ENCODE results near the gene CYYR1.
"Not testable (repeated sequence)": the region's sequence is repeated elsewhere in the genome, so short reads cannot be mapped to it uniquely, and the experiment has no call there.

Gene CYYR1

DNA sequence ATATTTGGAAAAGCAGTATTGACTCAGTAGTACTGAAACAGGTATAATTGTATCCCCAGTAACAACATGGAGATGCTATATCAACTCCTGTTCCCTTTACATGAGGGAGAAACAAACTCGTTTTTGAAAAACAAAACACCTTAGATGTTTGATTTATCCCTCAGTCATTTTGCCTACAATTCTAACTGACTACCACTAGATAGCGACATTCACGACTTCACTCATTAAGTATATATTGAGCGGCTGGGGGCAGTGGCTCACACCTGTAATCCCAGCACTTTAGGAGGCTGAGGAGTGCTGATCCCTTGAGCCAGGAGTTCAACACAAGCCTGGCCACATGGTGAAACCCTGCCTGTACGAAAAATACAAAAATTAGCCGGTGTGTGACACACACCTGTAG lies 83.3 kb downstream of the CYYR1 start:
- no peak for DNase-seq (ENCODE audit: low spot score)

- no peak for DNase-seq (ENCODE audit: low spot score)
Observed at GRCh38 chr21:26487981-26488480, 85.1 kb downstream of the CYYR1 start.

DNA sequence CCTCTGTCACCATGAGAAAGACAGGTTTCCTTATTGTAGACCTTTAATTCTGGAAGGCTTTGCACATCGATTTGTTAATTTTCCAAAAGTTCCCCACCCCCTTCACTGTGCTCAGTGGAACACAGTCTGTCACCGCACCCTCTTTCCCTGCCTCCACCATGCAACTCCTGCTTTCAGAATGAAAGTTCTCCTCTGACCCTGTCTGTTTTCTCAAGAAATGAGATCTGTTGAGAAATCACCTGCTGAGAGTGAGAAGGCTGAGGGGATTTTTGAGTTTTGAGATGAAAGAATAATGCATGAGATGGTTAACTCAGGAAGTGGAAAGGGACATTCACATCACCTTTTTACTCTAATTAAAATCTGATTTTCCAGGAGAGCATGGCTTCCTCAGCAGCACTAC lies 99.6 kb downstream of the CYYR1 start:
- DNase-seq (ENCODE audit: low spot score): no peak

GRCh38 chr21:26471099-26471471 lies 102.0 kb downstream of the CYYR1 start:
- DNase-seq (ENCODE audit: low spot score): no peak

- DNase-seq (ENCODE audit: low spot score): no peak
Observed at GRCh38 chr21:26470351-26471098, 102.6 kb downstream of the CYYR1 start.

DNA sequence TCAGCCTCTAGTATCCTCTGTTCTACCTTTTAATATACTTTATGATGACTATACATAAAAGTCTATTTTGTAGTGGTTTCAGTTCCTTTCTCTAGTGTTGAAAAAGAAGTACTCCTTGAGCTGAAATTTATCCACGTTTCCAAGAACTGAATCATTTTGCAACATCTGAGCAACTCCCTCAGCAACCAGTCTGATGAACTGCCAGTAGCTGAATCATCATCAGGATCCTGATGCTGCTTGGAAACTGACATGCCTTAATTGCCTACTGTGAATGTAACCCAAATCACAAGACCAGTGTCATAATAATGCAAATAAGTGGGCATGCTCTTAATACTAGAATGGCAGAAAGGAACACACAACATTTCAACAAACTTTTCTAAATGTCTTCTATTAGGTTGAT lies 103.3 kb downstream of the CYYR1 start:
- DNase-seq (ENCODE audit: low spot score): no peak

DNA sequence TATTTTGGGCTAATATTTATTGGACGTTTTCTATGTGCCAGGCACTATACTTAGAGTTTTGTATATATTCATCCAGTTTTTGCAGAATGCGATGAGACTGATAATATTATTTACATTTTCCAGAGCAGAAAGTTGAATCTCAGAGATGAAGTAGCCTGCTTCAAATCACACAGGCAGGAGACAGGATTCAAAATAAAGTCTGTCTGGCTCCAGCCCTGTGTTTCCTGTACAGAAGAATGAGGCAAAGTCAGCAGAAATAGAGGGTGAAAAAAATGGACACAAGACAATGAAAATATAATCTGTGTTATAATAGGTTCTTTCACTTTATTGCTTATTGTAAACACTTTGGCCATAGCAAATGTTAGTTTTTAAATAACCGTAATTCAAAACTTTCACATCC lies 107.2 kb downstream of the CYYR1 start:
- no peak for DNase-seq (ENCODE audit: low spot score)

DNA sequence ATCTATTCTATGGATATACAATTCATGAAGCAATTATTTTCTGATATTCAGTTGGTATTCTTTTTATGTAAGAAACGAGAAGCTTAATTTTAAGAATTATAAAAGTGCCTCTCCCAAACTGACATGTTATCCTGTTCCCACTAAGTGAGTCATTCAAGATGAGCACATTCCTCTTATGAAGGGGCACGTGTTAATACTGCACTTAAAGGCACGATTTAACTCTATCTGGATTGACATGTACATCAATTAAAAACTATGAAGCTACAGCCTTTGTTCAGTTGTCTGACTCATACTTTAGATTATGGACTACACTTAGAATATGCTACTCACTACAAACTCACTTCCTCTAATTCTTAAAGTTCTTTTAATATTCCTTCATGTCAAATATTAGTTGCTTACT lies 111.6 kb downstream of the CYYR1 start:
- DNase-seq (ENCODE audit: low spot score): no peak

- DNase-seq (ENCODE audit: low spot score): no peak
Observed at GRCh38 chr21:26460621-26461020, 112.5 kb downstream of the CYYR1 start.

DNA sequence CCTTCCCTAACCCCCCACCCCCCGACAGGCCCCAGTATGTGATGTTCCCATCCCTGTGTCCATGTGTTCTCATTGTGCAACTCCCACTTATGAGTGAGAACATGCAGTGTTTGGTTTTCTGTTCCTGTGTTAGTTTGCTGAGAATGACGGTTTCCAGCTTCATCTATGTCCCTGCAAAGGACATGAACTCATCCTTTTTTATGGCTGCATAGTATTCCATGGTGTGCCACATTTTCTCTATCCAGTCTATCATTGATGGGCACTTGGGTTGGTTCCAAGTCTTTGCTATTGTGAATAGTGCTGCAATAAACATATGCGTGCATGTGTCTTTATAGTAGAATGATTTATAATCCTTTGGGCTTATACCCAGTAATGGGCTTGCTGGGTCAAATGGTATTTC lies 114.2 kb downstream of the CYYR1 start:
- DNase-seq (ENCODE audit: low spot score): not testable (repeated sequence)

- DNase-seq (ENCODE audit: low spot score): no peak
Observed at GRCh38 chr21:26457817-26458216, 115.3 kb downstream of the CYYR1 start.

GRCh38 chr21:26453267-26453666 lies 119.8 kb downstream of the CYYR1 start:
- DNase-seq (ENCODE audit: low spot score): no peak

DNA sequence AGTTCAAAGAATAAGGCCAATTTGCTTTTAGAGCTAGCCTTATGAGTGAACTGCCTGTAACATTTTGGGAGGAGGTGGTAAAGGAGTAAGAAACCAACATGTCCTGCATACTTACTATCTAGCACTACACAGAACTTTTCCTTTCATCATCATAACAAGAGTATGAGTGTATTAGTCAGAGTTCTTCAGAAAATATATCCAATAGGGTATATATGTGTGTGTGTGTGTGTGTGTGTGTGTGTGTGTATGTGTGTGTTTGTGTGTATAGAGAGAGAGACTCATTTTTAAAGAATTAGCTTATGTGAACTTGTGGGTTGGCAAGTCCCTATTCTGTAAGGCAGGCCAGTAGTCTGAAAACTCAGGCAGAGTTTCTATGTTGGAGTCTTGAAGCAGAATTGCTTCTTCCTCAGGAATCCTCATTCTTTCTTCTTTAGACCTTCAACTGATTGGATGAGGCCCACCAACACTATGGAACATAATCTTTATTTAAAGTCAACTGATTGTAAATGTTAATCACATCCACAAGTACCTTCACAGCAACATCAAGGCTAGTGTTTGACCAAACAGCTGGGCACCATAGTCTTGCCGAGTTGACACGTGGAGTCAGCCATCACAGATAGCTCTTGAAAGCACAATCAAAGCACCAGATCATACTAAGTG lies 121.9 kb downstream of the CYYR1 start:
- no peak for DNase-seq (ENCODE audit: low spot score)

GRCh38 chr21:26449161-26449560 lies 123.9 kb downstream of the CYYR1 start:
- DNase-seq (ENCODE audit: low spot score): no peak

- no peak for DNase-seq (ENCODE audit: low spot score)
Observed at GRCh38 chr21:26448751-26449150, 124.3 kb downstream of the CYYR1 start.

DNA sequence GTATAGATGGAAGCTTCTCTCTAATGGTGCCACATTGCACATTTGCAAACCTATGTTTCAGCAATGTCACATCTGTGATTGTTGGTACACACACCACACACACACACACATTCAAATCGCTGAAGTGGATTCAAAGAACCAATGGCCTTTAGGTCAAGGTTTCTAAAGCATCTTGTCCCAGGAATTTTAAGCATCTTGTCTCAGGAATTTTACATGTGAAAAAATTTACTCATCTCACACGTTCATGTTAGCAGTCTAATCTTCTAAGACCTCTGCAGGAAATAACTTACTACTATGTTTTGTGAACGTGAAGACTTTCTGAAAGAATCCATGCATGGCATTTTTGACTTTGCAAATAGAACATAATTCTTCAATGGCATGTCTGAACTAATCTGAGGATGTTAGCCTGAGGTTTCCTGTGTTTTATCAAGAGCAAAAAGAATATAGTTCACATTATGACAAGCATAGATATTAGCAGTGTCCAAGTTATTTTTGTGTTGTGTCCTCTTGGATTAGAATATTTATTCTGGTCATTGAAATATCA lies 125.1 kb downstream of the CYYR1 start:
- no peak for DNase-seq (ENCODE audit: low spot score)

GRCh38 chr21:26445440-26445839 lies 127.6 kb downstream of the CYYR1 start:
- DNase-seq (ENCODE audit: low spot score): no peak

DNA sequence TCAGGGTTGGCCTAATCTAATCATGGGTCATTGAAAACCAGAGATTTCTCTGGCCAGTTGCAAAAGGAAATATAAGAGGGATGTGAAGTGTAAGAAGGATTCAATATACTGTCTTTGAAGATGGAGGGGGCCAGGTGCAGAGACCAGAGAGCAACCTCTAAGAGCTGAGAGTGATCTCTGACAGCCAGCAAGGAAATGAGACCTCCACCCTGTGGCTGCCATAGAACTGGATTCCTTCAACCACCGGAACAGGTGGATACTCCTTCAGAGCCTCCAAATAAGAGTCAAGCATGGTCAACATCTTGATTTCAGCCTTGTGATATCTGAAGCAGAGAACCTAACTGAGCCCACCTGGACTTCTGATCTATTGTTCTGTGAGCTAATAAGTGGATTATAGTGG lies 128.4 kb downstream of the CYYR1 start:
- no peak for DNase-seq (ENCODE audit: low spot score)

- DNase-seq (ENCODE audit: low spot score): no peak
Observed at GRCh38 chr21:26443867-26444266, 129.2 kb downstream of the CYYR1 start.

- no peak for DNase-seq (ENCODE audit: low spot score)
Observed at GRCh38 chr21:26443291-26443690, 129.8 kb downstream of the CYYR1 start.

- DNase-seq (ENCODE audit: low spot score): no peak
Observed at GRCh38 chr21:26441149-26441548, 131.9 kb downstream of the CYYR1 start.

- DNase-seq (ENCODE audit: low spot score): no peak
Observed at GRCh38 chr21:26438976-26439375, 134.1 kb downstream of the CYYR1 start.

DNA sequence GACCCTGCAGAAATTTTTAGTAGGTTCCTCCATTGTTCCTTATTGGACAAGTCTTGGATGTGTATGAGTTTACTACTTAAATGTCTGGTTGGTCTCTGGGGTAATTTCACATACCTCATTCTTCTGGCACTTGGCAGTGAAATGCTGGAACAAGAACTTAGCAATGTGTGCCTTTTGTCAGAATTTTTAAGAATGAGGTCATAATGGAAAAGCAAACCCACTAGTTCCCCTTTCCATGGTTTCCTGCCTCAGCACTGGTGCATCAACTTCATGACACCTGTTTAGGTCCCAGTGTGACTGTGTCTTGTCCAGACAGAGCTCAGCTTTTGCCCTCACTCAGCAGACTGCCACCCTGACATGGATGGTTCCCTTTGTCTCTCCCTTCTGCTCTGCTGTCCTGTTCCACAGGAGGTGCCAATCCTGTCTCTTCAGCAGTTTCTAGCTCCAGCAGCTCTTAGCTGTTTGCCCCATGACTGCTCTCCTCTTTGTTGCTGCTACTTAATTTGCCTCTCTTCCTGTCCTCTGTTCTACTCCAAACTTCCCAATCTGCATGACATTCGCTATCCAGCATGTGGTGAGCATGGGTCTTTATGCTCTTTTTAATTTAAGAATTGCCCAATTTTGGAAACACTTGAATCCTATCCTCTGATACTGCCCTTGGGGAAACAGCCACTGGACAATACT lies 135.6 kb downstream of the CYYR1 start:
- DNase-seq (ENCODE audit: low spot score): no peak
